ACC112 (cell line): ENCODE measurements around the gene DNHD1.

Source experiments
- H2AFZ ChIP-seq: fragments of 200-600 bp; sonication (generic); one replicate; pipeline ENCODE4 v1.6.0; 2017; ENCODE audit warnings: antibody characterized with exemption, low read length; ENCODE audit not compliant: unreplicated experiment
- H3K27ac ChIP-seq: fragments of 200-600 bp; sonication (generic); 2 replicates; pipeline ENCODE4 v1.5.1; 2014; ENCODE audit warnings: low read depth, mild to moderate bottlenecking, antibody characterized with exemption, low read length, moderate library complexity
- H3K27me3 ChIP-seq: fragments of 200-600 bp; sonication (generic); 2 replicates; pipeline ENCODE4 v1.6.1; 2014; ENCODE audit warnings: mild to moderate bottlenecking, antibody characterized with exemption, low read length, moderate library complexity, mixed read lengths; ENCODE audit not compliant: insufficient read depth
- H3K36me3 ChIP-seq: fragments of 200-600 bp; sonication (generic); 2 replicates; pipeline ENCODE4 v1.6.1; 2016; ENCODE audit warnings: mild to moderate bottlenecking, antibody characterized with exemption, low read length, moderate library complexity, mixed read lengths; ENCODE audit not compliant: insufficient read depth
- H3K4me1 ChIP-seq: fragments of 200-600 bp; sonication (generic); one replicate; pipeline ENCODE4 v1.6.1; 2016; ENCODE audit warnings: low read length, mixed read lengths; ENCODE audit not compliant: insufficient read depth, unreplicated experiment, control insufficient read depth
- H3K4me3 ChIP-seq: fragments of 200-600 bp; sonication (generic); 2 replicates; pipeline ENCODE4 v1.5.1; 2014; ENCODE audit warnings: mild to moderate bottlenecking, low read depth, low read length
- H3K79me2 ChIP-seq: fragments of 200-600 bp; sonication (generic); one replicate; pipeline ENCODE4 v1.6.0; 2016; ENCODE audit warnings: low read length; ENCODE audit not compliant: control insufficient read depth, unreplicated experiment, insufficient read depth

DNHD1 gene

DNA sequence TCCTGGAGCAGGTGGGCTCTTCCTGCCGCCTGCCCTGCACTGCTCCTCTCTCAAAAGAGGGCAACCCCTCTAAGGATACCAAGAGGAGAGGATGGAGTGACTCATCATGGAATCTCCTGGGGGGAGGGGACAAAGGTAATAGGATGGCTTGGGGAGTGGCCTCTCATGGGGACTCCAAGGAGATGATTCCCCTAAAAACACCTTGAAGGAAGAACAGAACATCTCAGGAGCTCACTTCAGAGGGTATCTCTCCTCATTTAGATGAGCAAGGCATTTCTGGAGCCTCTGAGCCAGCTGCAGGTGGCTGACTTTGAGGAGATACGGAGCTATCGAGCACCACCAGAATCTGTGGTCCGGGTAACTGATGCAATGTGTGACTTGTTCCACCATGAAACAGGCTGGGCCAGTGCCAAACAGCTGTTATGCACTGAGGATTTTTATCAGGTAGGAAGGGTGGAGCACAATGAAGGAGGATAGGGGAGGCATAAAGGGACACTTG lies 66.1 kb downstream of the DNHD1 start:
- Histone ChIP-seq H3K4me3 (no peak overlapping the region), H3K27ac (no peak overlapping the region), H3K36me3 (no peaks in the 10 kb centered on the region), H3K79me2 (no peaks in the 10 kb centered on the region), H2AFZ (no peak overlapping the region), H3K4me1 (peaks cover 1% of the 10 kb centered on the region), H3K27me3 (no peaks in the 10 kb centered on the region)

DNA sequence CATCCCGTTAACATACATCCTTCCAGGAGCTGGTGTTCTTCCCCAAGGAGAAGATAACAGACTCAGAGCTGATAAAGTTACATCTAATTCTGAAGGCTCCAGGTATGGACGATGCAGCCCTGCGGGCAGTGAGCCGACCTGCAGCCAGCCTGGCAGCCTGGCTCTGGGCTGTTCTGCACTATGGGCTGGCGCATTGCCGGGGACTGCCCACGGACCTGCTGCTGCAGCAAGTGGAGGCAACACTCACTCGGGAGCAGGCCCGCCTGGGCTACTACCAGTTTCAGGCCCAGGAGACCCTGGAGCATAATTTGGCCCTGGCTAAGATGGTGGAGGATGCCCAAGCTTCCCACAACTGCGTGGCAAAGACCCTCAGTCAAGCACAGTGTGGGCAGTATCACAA lies 66.6 kb downstream of the DNHD1 start:
- H3K4me1 ChIP-seq: peaks cover 6% of the 10 kb centered on the region
- no peak overlapping the region for H2AFZ ChIP-seq
- H3K27me3 ChIP-seq: no peaks in the 10 kb centered on the region
- no peak overlapping the region for H3K27ac ChIP-seq
- H3K36me3 ChIP-seq: no peaks in the 10 kb centered on the region
- H3K4me3 ChIP-seq: no peak overlapping the region
- no peaks in the 10 kb centered on the region for H3K79me2 ChIP-seq

GRCh38 chr11:6565325-6565724 lies 68.2 kb downstream of the DNHD1 start:
- Histone ChIP-seq H3K36me3 (no peaks in the 10 kb centered on the region), H3K27me3 (no peaks in the 10 kb centered on the region), H3K4me1 (peaks cover 9% of the 10 kb centered on the region), H3K27ac (no peak overlapping the region), H3K79me2 (no peaks in the 10 kb centered on the region), H2AFZ (no peak overlapping the region), H3K4me3 (no peak overlapping the region)

- no peak overlapping the region for H3K4me3 ChIP-seq
- no peaks in the 10 kb centered on the region for H3K36me3 ChIP-seq
- no peaks in the 10 kb centered on the region for H3K79me2 ChIP-seq
- peaks cover 9% of the 10 kb centered on the region for H3K4me1 ChIP-seq
- no peak overlapping the region for H3K27ac ChIP-seq
- no peaks in the 10 kb centered on the region for H3K27me3 ChIP-seq
- no peak overlapping the region for H2AFZ ChIP-seq
These were observed 69.1 kb downstream of the DNHD1 start for GRCh38 chr11:6565988-6566703.

GRCh38 chr11:6566704-6567370 lies 69.8 kb downstream of the DNHD1 start:
- Histone ChIP-seq H3K79me2 (no peaks in the 10 kb centered on the region), H3K36me3 (no peaks in the 10 kb centered on the region), H2AFZ (no peak overlapping the region), H3K27ac (no peak overlapping the region), H3K4me3 (no peak overlapping the region), H3K4me1 (peaks cover 11% of the 10 kb centered on the region), H3K27me3 (no peaks in the 10 kb centered on the region)

- Histone ChIP-seq H3K4me1 (peaks cover 16% of the 10 kb centered on the region), H3K36me3 (no peaks in the 10 kb centered on the region), H3K79me2 (no peaks in the 10 kb centered on the region), H2AFZ (no peak overlapping the region), H3K4me3 (no peak overlapping the region), H3K27me3 (no peaks in the 10 kb centered on the region), H3K27ac (no peak overlapping the region)
These were observed 70.3 kb downstream of the DNHD1 start for GRCh38 chr11:6567371-6567745.

DNA sequence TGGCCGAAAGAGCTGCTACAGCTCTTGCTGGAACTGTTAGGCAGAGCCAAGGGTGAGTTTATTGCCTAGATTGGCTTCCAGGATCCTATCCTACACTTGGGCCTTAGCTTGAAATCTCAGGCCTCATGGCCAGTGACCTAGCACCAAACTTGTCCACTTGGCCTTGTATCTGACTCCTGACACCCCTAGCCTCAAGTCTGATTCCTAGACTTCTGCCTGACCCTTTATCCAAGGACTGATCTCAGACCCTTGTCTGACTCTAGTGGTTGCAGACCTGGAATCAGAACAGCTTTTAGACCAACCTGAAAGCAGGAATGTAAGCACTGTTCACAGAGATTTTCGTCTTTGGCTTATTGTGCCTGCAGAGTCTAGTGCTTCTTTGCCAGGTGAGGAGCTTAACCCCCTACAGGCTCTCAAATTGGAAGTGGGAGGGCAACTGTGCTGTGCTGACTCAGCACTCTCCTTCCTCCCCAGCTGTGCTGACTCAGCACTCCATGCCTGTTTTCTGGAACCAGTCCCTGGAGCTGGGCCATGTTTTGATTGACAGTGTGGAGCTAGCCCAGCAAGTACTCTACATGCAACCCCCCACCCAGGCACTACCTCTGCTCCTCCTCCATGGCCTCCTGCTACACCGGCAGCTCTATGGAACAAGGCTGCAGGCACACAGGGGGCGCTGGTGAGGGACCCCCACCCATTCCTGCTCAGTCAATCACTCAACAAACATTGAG lies 71.3 kb downstream of the DNHD1 start:
- no peak overlapping the region for H3K4me3 ChIP-seq
- no peak overlapping the region for H3K27ac ChIP-seq
- H2AFZ ChIP-seq: no peak overlapping the region
- peaks cover 18% of the 10 kb centered on the region for H3K4me1 ChIP-seq
- H3K36me3 ChIP-seq: no peaks in the 10 kb centered on the region; the same call in 1 of the 2 replicates
- H3K79me2 ChIP-seq: no peaks in the 10 kb centered on the region
- H3K27me3 ChIP-seq: no peaks in the 10 kb centered on the region

DNA sequence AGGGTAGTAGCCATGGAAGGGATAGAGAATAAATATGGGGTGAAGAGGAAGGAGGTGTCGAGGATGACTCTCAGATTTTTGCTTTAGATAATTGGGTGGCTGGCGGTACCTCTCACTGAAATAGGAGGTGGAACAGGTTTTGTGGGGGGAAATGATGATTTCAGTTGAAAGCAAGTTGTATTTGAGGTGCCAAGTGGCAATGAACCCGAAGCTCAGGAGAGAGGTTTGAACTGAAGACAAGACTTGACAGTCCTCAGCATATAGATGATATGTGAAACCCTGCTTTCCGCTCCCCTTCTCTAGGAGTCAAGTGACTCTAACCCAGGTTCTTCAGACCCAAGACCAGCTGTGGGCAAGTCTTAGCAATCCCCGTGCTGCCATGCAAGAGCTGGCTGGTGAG lies 72.6 kb downstream of the DNHD1 start:
- H3K79me2 ChIP-seq: no peaks in the 10 kb centered on the region
- no peaks in the 10 kb centered on the region; the same call in 1 of the 2 replicates for H3K36me3 ChIP-seq
- H3K4me1 ChIP-seq: peaks cover 18% of the 10 kb centered on the region
- no peak overlapping the region for H3K4me3 ChIP-seq
- H2AFZ ChIP-seq: no peak overlapping the region
- H3K27me3 ChIP-seq: no peaks in the 10 kb centered on the region
- no peak overlapping the region for H3K27ac ChIP-seq

DNA sequence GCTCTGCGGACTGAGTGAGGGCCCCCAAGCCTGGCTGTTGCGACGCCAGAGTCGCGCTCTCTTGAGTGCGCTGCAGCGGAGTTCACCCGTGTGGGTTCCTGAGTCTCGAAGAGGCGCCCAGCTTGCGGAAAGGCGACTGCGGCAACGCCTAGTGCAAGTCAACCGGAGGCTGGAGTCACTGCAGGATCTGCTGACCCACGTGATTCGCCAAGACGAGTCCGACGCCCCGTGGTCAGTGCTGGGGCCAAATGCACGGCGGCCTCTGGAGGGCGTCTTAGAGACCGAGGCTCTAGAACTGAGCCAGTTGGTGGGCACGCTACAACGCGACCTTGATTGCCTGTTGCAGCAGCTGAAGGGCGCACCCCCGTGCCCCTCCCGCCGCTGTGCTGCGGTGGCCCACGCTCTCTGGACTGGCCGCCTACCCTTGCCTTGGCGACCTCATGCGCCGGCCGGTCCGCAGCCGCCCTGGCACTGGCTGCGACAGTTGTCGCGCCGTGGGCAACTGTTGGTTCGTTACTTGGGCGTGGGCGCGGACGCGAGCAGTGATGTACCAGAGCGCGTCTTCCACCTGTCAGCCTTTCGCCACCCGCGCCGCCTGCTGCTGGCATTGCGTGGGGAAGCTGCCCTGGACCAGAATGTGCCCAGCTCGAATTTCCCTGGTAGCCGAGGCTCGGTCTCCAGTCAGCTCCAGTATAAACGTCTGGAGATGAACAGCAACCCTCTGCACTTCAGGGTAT lies 73.8 kb downstream of the DNHD1 start:
- no peak overlapping the region for H2AFZ ChIP-seq
- H3K79me2 ChIP-seq: no peaks in the 10 kb centered on the region
- H3K36me3 ChIP-seq: no peaks in the 10 kb centered on the region; the same call in 1 of the 2 replicates
- no peaks in the 10 kb centered on the region for H3K27me3 ChIP-seq
- H3K4me1 ChIP-seq: peaks cover 18% of the 10 kb centered on the region
- no peak overlapping the region for H3K27ac ChIP-seq
- H3K4me3 ChIP-seq: no peak overlapping the region

- Histone ChIP-seq H3K27me3 (no peaks in the 10 kb centered on the region), H3K4me1 (peaks cover 18% of the 10 kb centered on the region), H3K27ac (no peak overlapping the region), H2AFZ (no peak overlapping the region), H3K4me3 (no peak overlapping the region), H3K36me3 (no peaks in the 10 kb centered on the region; the same call in 1 of the 2 replicates), H3K79me2 (no peaks in the 10 kb centered on the region)
These were observed 74.4 kb downstream of the DNHD1 start for GRCh38 chr11:6571434-6572008.
